T-helper 2 cell treated with Interferon-gamma antibody and Interleukin-4, amounts not matched to agents 100 ng/mL and 5 ng/mL, for 36 hours (primary cell): ENCODE data around the gene NAB1. TPM values are rescaled to one million over a fixed set of nuclear protein-coding genes. Genes with fewer than 3 reads are reported as not detected.
"Not testable (repeated sequence)": the region's sequence is repeated elsewhere in the genome, so short reads cannot be mapped to it uniquely, and the experiment has no call there.

Experiments
- intact Hi-C: fragments of 100-400 bp; cut with micrococcal nuclease; formaldehyde crosslinking; loops from one replicate; pipeline ENCODE4 v1.15.1; 2023
- total RNA-seq: library from RNA; stranded (reverse); gene quantifications from 2 replicates; pipeline ENCODE4 v1.2.3, GENCODE V29; 2022

NAB1 gene
- 27.0 and 27.6 TPM in 2 replicates for total RNA-seq

- intact Hi-C loops: loop anchor here (1.0 to 10.0 kb wide), 6 partner anchors 30 to 984 kb away; partner anchors contain the start of genes ASNSD1, GLS, HIBCH and OSGEPL1
Observed at GRCh38 chr2:190649035-190649797, at the start of gene NAB1. NAB1 (plus strand) TSS chr2:190649083; CDS start chr2:190659177, 10,094 bp downstream.

- intact Hi-C loops: no loop called here
Observed at GRCh38 chr2:190599546-190600220, 49.2 kb upstream of the NAB1 start.

GRCh38 chr2:190600293-190601103 is 48.4 kb upstream of the NAB1 start:
- intact Hi-C loops: no loop called here

- intact Hi-C loops: no loop called here
Observed at GRCh38 chr2:190603374-190603773, 45.5 kb upstream of the NAB1 start.

- intact Hi-C loops: no loop called here
Observed at GRCh38 chr2:190607014-190607597, 41.8 kb upstream of the NAB1 start.

- intact Hi-C loops: no loop called here
Observed at GRCh38 chr2:190607657-190608357, 41.1 kb upstream of the NAB1 start.

GRCh38 chr2:190608863-190609262 is 40.0 kb upstream of the NAB1 start:
- intact Hi-C loops: not testable (repeated sequence)

GRCh38 chr2:190609397-190609796 is 39.5 kb upstream of the NAB1 start:
- intact Hi-C loops: not testable (repeated sequence)

GRCh38 chr2:190610528-190610927 is 38.4 kb upstream of the NAB1 start:
- intact Hi-C loops: not testable (repeated sequence)

GRCh38 chr2:190615555-190616200 is 33.2 kb upstream of the NAB1 start:
- intact Hi-C loops: no loop called here

GRCh38 chr2:190618030-190618429 is 30.9 kb upstream of the NAB1 start:
- intact Hi-C loops: no loop called here

- intact Hi-C loops: no loop called here
Observed at GRCh38 chr2:190625691-190626090, 23.2 kb upstream of the NAB1 start.

- intact Hi-C loops: no loop called here
Observed at GRCh38 chr2:190626641-190627210, 22.2 kb upstream of the NAB1 start.

- intact Hi-C loops: no loop called here
Observed at GRCh38 chr2:190627448-190628412, 21.2 kb upstream of the NAB1 start.

GRCh38 chr2:190628591-190629319 is 20.1 kb upstream of the NAB1 start:
- intact Hi-C loops: no loop called here

- intact Hi-C loops: no loop called here
Observed at GRCh38 chr2:190634381-190634780, 14.5 kb upstream of the NAB1 start.

- intact Hi-C loops: no loop called here
Observed at GRCh38 chr2:190635781-190636180, 13.1 kb upstream of the NAB1 start.

GRCh38 chr2:190636361-190636760 is 12.5 kb upstream of the NAB1 start:
- intact Hi-C loops: no loop called here
